ENCODE measurements around the gene KIAA0825.
"Not testable (repeated sequence)": the region's sequence is repeated elsewhere in the genome, so short reads cannot be mapped to it uniquely, and the experiment has no call there.

KIAA0825 gene

DNA sequence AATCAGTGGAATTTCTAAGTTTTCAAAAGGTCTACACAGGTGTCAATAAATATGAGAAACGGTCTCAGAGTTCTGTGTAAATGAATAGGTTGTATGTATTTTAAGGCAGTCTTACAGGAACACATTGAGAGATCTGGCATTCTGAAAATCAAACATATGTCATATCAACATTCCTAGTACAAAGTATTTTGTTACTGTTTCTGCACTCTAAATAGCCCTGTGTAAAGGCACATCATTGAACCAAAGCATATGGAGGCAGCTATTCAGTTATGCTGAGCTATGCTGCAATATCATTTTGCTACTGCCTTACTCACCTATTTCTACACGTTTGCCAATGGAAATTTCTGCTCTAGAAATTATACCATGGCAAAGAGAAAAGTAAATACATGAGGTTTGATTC is 379.1 kb downstream of the KIAA0825 start:
- no peak for DNase-seq (ENCODE audit: low read depth)

DNA sequence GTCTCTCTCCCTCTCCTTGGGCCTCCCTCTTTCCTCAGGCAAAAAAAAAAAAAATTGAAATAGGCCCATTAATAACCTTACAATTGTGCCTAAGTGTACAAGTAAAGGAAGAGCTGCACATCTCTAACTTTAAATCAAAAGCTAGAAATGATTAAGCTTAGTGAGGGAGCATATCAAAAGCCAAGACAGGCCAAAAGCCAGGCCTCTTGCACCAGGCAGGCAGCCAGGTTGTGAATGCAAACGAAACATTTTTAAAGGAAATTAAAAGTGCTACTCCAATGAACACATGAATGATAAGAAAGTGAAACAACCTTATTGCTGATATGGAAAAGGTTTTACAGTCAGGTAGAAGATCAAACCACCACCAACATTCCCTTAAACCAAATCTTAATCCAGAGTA is 383.4 kb downstream of the KIAA0825 start:
- no peak for DNase-seq (ENCODE audit: low read depth)

GRCh38 chr5:94228791-94229190 is 389.6 kb downstream of the KIAA0825 start:
- no peak for DNase-seq (ENCODE audit: low read depth)

DNA sequence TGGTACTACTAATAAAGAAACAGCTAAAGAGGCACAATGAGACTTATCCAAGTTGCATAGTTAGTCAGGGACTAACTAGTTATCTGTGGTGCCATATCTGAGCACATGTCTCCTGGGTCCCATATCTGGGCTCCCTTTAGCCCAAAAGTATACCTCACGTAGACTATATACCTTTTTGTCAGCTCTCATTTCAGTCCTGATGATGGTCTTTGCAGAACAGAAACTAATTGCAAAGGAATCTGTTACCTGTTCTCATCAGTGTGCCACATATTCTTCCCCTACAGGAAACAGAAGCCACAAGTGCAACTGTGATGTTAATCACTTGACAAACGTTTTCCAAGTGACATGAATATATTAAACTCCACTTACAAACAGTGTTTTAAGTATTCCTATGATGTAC is 395.2 kb downstream of the KIAA0825 start:
- no peak for DNase-seq (ENCODE audit: low read depth)

- DNase-seq (ENCODE audit: low read depth), result no peak
These were observed 400.0 kb downstream of the KIAA0825 start for GRCh38 chr5:94218374-94218773.

- DNase-seq (ENCODE audit: low read depth), result no peak
These were observed 400.7 kb downstream of the KIAA0825 start for GRCh38 chr5:94217745-94218144.

GRCh38 chr5:94217216-94217615 is 401.2 kb downstream of the KIAA0825 start:
- DNase-seq (ENCODE audit: low read depth), result no peak

DNA sequence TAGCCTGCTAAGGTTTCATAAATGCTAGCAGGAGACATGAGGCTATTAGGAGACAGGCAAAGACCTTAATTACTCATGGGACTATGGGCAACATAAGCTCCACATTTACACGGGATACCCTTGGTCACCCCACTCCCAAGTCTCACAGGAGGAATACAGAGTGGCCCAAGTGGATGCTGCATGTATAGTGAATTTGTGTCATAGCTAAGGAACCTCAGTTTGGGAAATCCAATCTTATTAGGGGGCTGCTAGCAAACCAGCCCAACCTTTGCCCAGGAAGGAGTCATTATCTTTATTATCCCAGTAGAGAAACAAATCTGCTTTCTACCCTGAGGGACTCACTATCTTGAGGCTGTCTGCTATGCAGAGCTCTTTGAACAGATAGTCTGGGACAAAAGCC is 405.9 kb downstream of the KIAA0825 start:
- DNase-seq (ENCODE audit: low read depth), result no peak

GRCh38 chr5:94209774-94210355 is 408.5 kb downstream of the KIAA0825 start:
- no peak for DNase-seq (ENCODE audit: low read depth)

DNA sequence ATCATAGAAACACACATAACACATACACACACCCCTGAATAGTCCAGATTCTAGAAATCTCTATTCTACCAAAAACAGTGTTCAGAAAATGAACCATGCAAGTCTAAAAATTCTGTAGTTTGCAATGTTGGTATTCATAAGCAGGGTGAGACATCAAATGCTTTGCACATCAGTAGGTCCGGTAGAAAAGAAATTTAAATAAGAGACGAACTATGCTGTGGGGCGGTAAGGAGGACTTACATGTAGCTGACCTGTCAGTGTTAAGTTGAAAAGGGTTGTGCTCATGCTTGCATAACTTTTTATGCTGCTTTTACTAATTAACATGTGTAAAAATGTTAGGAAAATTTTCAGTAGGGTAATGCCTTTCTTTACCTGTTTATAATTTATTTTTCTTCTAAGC is 409.1 kb downstream of the KIAA0825 start:
- DNase-seq (ENCODE audit: low read depth), result no peak

DNA sequence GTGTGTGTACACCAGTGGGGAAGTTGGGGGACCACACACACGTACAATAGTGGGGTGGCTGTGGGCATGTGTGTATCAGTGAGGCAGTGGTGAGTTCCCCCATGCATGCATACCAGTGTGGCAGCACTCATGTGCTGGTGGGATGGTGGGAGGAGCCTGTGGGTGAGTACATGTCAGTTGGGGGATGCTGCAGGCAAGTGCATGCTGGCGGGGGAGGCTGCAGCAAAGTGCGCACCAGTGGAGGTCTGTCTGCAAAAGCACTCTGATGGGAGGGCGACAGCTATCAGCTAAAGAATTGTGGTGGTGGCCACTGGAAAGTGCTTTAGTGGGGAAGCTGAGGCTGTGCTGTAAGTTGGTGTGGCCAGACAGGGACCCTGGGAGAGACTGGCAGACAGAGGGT is 418.8 kb downstream of the KIAA0825 start:
- DNase-seq (ENCODE audit: low read depth), result no peak

- DNase-seq (ENCODE audit: low read depth), result no peak
These were observed 420.4 kb downstream of the KIAA0825 start for GRCh38 chr5:94197970-94198369.

GRCh38 chr5:94196953-94197352 is 421.5 kb downstream of the KIAA0825 start:
- no peak for DNase-seq (ENCODE audit: low read depth)

- no peak for DNase-seq (ENCODE audit: low read depth)
These were observed 425.6 kb downstream of the KIAA0825 start for GRCh38 chr5:94192658-94193391.

GRCh38 chr5:94191604-94192003 is 426.8 kb downstream of the KIAA0825 start:
- DNase-seq (ENCODE audit: low read depth), result no peak

- DNase-seq (ENCODE audit: low read depth), result no peak
These were observed 429.7 kb downstream of the KIAA0825 start for GRCh38 chr5:94188725-94189124.

GRCh38 chr5:94184870-94185269 is 433.5 kb downstream of the KIAA0825 start:
- DNase-seq (ENCODE audit: low read depth), result no peak

- no peak for DNase-seq (ENCODE audit: low read depth)
These were observed 436.5 kb downstream of the KIAA0825 start for GRCh38 chr5:94181895-94182294.

DNA sequence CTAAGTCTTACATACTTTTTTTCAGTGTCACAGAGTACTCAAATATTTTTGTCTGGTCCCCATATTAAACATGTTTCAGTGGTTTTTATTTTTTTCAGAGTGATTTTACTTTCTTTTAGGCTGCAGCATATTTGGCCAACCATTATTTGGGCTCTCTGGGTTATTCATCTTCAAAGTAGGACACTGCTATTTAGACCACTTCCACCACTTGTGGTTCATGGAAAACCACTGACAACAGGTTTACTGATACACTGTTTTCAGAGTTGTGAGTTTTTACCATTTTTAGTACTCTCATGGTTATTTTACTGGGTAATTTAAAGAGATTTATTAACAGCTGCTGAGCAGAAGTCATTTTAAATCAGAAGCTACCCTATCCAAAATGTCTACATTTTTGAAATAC is 437.6 kb downstream of the KIAA0825 start:
- no peak for DNase-seq (ENCODE audit: low read depth)

GRCh38 chr5:94175912-94176311 is 442.5 kb downstream of the KIAA0825 start:
- no peak for DNase-seq (ENCODE audit: low read depth)

GRCh38 chr5:94174748-94175411 is 443.5 kb downstream of the KIAA0825 start:
- no peak for DNase-seq (ENCODE audit: low read depth)

DNA sequence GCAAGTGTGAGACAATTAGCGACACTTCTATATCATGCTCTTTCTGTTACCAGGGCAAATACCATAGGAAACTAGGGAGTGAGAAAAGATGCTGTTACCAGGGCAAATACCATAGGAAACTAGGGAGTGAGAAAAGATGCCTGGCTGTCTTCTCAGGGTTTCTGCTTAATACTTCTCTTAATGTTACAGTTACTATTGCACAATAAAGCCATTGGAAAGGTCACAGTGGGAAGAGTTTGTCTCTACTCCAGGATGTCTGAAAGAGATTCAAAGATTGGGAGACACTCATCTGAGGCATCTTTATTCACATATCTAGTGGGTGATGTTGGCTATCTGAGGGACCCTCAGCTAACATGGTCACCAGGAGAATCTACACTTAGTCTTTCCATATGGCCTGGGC is 445.3 kb downstream of the KIAA0825 start:
- DNase-seq (ENCODE audit: low read depth), result no peak

GRCh38 chr5:94171070-94171469 is 447.3 kb downstream of the KIAA0825 start:
- DNase-seq (ENCODE audit: low read depth), result not testable (repeated sequence)

Data from CMK (cell line).